Measurements from ENCODE around the gene UROC1. TPM values are rescaled to one million over a fixed set of nuclear protein-coding genes. Genes with fewer than 3 reads are reported as not detected.

Gene UROC1
- total and polyA plus RNA-seq, 2 of the 13 experiments (the other 11 are each of a cell fraction or from before 2014, with no cell fraction given) = 0.71 to 1.3 TPM

GRCh38 chr3:126465928-126466544, 51.5 kb downstream of the UROC1 start (continued):
- TF ChIP-seq NFKBIZ (CRISPR knock-in tag; IDR thresholded peaks at IDR 0.05) = no peak
- TF ChIP-seq, protein P1, sequence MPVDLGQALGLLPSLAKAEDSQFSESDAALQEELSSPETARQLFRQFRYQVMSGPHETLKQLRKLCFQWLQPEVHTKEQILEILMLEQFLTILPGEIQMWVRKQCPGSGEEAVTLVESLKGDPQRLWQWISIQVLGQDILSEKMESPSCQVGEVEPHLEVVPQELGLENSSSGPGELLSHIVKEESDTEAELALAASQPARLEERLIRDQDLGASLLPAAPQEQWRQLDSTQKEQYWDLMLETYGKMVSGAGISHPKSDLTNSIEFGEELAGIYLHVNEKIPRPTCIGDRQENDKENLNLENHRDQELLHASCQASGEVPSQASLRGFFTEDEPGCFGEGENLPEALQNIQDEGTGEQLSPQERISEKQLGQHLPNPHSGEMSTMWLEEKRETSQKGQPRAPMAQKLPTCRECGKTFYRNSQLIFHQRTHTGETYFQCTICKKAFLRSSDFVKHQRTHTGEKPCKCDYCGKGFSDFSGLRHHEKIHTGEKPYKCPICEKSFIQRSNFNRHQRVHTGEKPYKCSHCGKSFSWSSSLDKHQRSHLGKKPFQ (CRISPR knock-in tag; IDR thresholded peaks at IDR 0.05; ENCODE audit: insufficient replicate concordance) = peak; percentile 13

DNA sequence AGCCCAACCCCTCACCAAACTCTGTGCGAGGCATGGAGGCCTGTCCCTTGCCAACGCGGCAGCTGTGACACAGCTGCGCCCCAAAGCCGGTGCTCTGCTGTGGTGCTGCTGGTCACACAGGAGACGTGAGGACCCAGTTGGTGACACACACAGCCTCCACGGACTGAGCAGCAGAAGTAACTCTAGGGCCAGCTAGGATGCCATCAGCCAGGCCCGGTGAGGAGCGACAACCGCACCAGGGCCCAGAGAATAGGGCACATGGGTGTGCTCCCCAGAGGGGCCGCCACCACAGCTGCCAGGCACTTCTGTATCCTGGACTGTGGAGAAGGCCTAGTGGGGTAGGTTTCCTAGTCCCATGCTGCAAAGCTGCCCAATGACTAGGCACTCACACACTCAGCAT, 52.6 kb downstream of the UROC1 start:
- Histone ChIP-seq H3K4me3 (replicated peaks in 1 of 3; ENCODE audit: insufficient read depth in 1 of 3, low read depth in 2 of 3, low read length in 3 of 3) (no peak overlapping the region; a peak in 1 of 6 replicates), H3K27ac (ENCODE audit: extremely low read length, insufficient read depth, low read length) (peak overlapping the region; percentile 58), H3K4me2 (ENCODE audit: low read depth, low read length) (peak overlapping the region; percentile 45), H3K4me1 (ENCODE audit: insufficient read depth, low read length) (peaks cover 57% of the 10 kb centered on the region), H3K9me3 (ENCODE audit: low read length) (no peaks in the 10 kb centered on the region), H4K20me1 (ENCODE audit: insufficient read depth, low read length) (peaks cover 19% of the 10 kb centered on the region; the same call in 1 of the 2 replicates), H3K27me3 (ENCODE audit: control insufficient read depth in 1 of 2, insufficient read depth in 2 of 2, low read length in 2 of 2) (no peaks in the 10 kb centered on the region), H3K9ac (ENCODE audit: insufficient read depth, low read depth, low read length) (peak overlapping the region; percentile 24; the same call in 1 of the 2 replicates), H2AFZ (ENCODE audit: low read length) (no peak overlapping the region), H3K36me3 (replicated peaks in 1 of 2; ENCODE audit: control insufficient read depth in 1 of 2, insufficient read depth in 2 of 2, low read length in 2 of 2) (peaks cover 36 to 92% of the 10 kb centered on the region in 2 experiments), H3K79me2 (ENCODE audit: insufficient read depth, low read length) (peaks cover 37% of the 10 kb centered on the region)
- DNase-seq (ENCODE audit: low spot score) (no peak), ATAC-seq (peak; percentile 40; the same call in 2 of the 3 replicates), FAIRE-seq (no peak)
- POLR2A ChIA-PET = interaction anchor here (2.4 kb wide), 1 partner anchor 10 kb away, joined by 13 read pairs; the partner anchor contains the start of gene ZXDC
- TF ChIP-seq AGO2 (optimal IDR thresholded peaks at IDR 0.05; ENCODE audit: low read depth, low read length) (peak; percentile 26), CBFB (CRISPR knock-in tag; IDR thresholded peaks at IDR 0.05) (no peak), ZBTB46 (CRISPR knock-in tag; IDR thresholded peaks at IDR 0.05; ENCODE audit: borderline replicate concordance) (0 out of 2 replicates have a peak, but pooled peaks have one; percentile 31), POLR2AphosphoS5 (IDR thresholded peaks at IDR 0.05; ENCODE audit: low read depth, low read length) (0 out of 2 replicates have a peak, but pooled peaks have one; percentile 19), ZNF543 (CRISPR knock-in tag; IDR thresholded peaks at IDR 0.05) (no peak)
- TF ChIP-seq, protein P2, sequence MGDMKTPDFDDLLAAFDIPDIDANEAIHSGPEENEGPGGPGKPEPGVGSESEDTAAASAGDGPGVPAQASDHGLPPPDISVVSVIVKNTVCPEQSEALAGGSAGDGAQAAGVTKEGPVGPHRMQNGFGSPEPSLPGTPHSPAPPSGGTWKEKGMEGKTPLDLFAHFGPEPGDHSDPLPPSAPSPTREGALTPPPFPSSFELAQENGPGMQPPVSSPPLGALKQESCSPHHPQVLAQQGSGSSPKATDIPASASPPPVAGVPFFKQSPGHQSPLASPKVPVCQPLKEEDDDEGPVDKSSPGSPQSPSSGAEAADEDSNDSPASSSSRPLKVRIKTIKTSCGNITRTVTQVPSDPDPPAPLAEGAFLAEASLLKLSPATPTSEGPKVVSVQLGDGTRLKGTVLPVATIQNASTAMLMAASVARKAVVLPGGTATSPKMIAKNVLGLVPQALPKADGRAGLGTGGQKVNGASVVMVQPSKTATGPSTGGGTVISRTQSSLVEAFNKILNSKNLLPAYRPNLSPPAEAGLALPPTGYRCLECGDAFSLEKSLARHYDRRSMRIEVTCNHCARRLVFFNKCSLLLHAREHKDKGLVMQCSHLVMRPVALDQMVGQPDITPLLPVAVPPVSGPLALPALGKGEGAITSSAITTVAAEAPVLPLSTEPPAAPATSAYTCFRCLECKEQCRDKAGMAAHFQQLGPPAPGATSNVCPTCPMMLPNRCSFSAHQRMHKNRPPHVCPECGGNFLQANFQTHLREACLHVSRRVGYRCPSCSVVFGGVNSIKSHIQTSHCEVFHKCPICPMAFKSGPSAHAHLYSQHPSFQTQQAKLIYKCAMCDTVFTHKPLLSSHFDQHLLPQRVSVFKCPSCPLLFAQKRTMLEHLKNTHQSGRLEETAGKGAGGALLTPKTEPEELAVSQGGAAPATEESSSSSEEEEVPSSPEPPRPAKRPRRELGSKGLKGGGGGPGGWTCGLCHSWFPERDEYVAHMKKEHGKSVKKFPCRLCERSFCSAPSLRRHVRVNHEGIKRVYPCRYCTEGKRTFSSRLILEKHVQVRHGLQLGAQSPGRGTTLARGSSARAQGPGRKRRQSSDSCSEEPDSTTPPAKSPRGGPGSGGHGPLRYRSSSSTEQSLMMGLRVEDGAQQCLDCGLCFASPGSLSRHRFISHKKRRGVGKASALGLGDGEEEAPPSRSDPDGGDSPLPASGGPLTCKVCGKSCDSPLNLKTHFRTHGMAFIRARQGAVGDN (CRISPR knock-in tag; IDR thresholded peaks at IDR 0.05) = peak; percentile 53; the same call in 1 of the 2 replicates
- no TSS peak for BruUV-seq (replicated peaks)
- 100% methylated on average over 5 of the region's 11 CpGs for WGBS (ENCODE audit: low lambda C conversion rate)
- in situ Hi-C loops (cut with HindIII; ENCODE audit: extremely low pct_ligation_motif_present, low pct_unique_long_range_greater_than_20kb) (no loop called here), intact Hi-C loops (cut with micrococcal nuclease; ENCODE audit: unreplicated experiment) (no loop called here)
- CTCF ChIA-PET (ENCODE audit: low intra/inter-chr PET ratio, low total read pairs) = no interaction called here
